ENCODE data around the gene ITGA2.

DNA sequence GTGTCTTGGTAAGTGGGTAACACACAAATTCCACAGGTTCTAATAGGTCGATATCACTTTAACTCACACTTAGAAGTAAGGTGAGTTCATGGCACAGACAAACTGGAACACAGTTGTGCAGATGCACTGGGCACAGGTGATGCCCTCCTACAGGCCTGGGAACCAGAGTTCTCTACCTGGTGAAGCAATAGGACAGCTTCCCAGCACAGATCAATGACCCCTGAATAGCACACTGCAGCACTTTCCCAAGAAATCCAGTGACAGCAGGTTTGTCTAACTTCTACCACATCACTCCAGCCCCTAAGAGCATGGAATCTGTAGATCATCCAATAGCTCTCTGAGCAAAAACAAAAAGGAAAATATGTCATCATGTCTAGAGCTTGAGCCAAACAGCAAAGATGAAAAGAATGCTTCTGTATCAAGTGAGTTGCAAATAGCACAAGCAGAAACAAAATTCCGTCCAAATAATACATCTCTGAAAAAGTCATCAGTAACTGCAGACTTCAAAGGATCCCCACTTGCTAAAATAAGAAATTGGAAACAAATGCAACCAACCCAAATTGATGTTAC, 86.9 kb downstream of the ITGA2 start:
- no peak for TF ChIP-seq POLR2A (IDR thresholded peaks at IDR 0.05)
- TF ChIP-seq, protein P1, sequence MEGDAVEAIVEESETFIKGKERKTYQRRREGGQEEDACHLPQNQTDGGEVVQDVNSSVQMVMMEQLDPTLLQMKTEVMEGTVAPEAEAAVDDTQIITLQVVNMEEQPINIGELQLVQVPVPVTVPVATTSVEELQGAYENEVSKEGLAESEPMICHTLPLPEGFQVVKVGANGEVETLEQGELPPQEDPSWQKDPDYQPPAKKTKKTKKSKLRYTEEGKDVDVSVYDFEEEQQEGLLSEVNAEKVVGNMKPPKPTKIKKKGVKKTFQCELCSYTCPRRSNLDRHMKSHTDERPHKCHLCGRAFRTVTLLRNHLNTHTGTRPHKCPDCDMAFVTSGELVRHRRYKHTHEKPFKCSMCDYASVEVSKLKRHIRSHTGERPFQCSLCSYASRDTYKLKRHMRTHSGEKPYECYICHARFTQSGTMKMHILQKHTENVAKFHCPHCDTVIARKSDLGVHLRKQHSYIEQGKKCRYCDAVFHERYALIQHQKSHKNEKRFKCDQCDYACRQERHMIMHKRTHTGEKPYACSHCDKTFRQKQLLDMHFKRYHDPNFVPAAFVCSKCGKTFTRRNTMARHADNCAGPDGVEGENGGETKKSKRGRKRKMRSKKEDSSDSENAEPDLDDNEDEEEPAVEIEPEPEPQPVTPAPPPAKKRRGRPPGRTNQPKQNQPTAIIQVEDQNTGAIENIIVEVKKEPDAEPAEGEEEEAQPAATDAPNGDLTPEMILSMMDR (IDR thresholded peaks at IDR 0.05): no peak

All from thyroid gland (tissue), 4 donors.